ENCODE data around the gene L3MBTL2. TPM values are rescaled to one million over a fixed set of nuclear protein-coding genes. Genes with fewer than 3 reads are reported as not detected.

L3MBTL2 gene
- total RNA-seq, 1 experiment from 2014 or later = 25.6 TPM

- no peak for TF ChIP-seq FOXK1 (CRISPR knock-in tag; IDR thresholded peaks at IDR 0.05)
- no peak for TF ChIP-seq PREB (CRISPR knock-in tag; IDR thresholded peaks at IDR 0.05; ENCODE audit: borderline replicate concordance)
- no peak for TF ChIP-seq ATF3 (CRISPR knock-in tag; conservative IDR thresholded peaks at IDR 0.05)
- TF ChIP-seq CTCF (IDR thresholded peaks at IDR 0.05) = peak; percentile 35; the same call in 1 of the 2 replicates
- TF ChIP-seq ELF4 (CRISPR knock-in tag; IDR thresholded peaks at IDR 0.05; ENCODE audit: low read depth) = no peak
- no peak for TF ChIP-seq IRF1 (CRISPR knock-in tag; IDR thresholded peaks at IDR 0.05)
- CTCF ChIA-PET = interaction anchor here (0.5 to 2.1 kb wide), 16 partner anchors 9 to 338 kb away, joined by 3 to 25 read pairs (median 3); partner anchors contain the start of genes ACO2 and PHF5A
- Mint-ChIP-seq H3K4me3 (no peak overlapping the region), H3K4me1 (no peaks in the 10 kb centered on the region), H3K27ac (no peak overlapping the region), H3K36me3 (peaks cover 25% of the 10 kb centered on the region), H3K9me3 (peaks cover 3% of the 10 kb centered on the region; the same call in 1 of the 2 replicates), H3K27me3 (ENCODE audit: low read depth) (no peaks in the 10 kb centered on the region)
- POLR2A ChIA-PET = interaction anchor here (0.5 to 0.9 kb wide), 2 partner anchors 14 to 20 kb away, joined by 3 read pairs; no protein-coding TSS in a partner anchor
- ATAC-seq = peak; percentile 84
- DNase-seq (ENCODE audit: low spot score) = peak; percentile 72
Measured at GRCh38 chr22:41245917-41246499, 40.9 kb downstream of the L3MBTL2 start.

GRCh38 chr22:41247703-41248102 lies 42.6 kb downstream of the L3MBTL2 start:
- ATAC-seq = no peak
- CTCF ChIA-PET = interaction anchor here (0.5 to 0.8 kb wide), 2 partner anchors 17 to 538 kb away, joined by 3 to 4 read pairs; no protein-coding TSS in a partner anchor
- no peaks in the 10 kb centered on the region for H3K4me1 Mint-ChIP-seq
- H3K36me3 Mint-ChIP-seq = peaks cover 38% of the 10 kb centered on the region
- no peak for DNase-seq (ENCODE audit: low spot score)
- H3K9me3 Mint-ChIP-seq = no peaks in the 10 kb centered on the region
- H3K4me3 Mint-ChIP-seq = no peak overlapping the region
- H3K27me3 Mint-ChIP-seq (ENCODE audit: low read depth) = no peaks in the 10 kb centered on the region
- H3K27ac Mint-ChIP-seq = no peak overlapping the region
- no peak for TF ChIP-seq GTF2I (CRISPR knock-in tag; conservative IDR thresholded peaks at IDR 0.05)
- POLR2A ChIA-PET = no interaction called here

GRCh38 chr22:41248314-41248713 lies 43.2 kb downstream of the L3MBTL2 start:
- peaks cover 42% of the 10 kb centered on the region for H3K36me3 Mint-ChIP-seq
- TF ChIP-seq NR2C2 (CRISPR knock-in tag; IDR thresholded peaks at IDR 0.05) (no peak), FOXJ3 (CRISPR knock-in tag; IDR thresholded peaks at IDR 0.05; ENCODE audit: borderline replicate concordance) (no peak), E2F5 (CRISPR knock-in tag; IDR thresholded peaks at IDR 0.05) (no peak), IRF1 (CRISPR knock-in tag; IDR thresholded peaks at IDR 0.05) (no peak), ATF6 (CRISPR knock-in tag; IDR thresholded peaks at IDR 0.05) (no peak), CREB1 (CRISPR knock-in tag; IDR thresholded peaks at IDR 0.05) (no peak), FOXK1 (CRISPR knock-in tag; IDR thresholded peaks at IDR 0.05) (no peak), CDX4 (CRISPR knock-in tag; IDR thresholded peaks at IDR 0.05; ENCODE audit: borderline replicate concordance) (no peak), NFATC4 (CRISPR knock-in tag; IDR thresholded peaks at IDR 0.05) (no peak), OVOL2 (CRISPR knock-in tag; IDR thresholded peaks at IDR 0.05; ENCODE audit: borderline replicate concordance) (no peak), AR (CRISPR knock-in tag; IDR thresholded peaks at IDR 0.05) (no peak), ZNF317 (CRISPR knock-in tag; IDR thresholded peaks at IDR 0.05; ENCODE audit: borderline replicate concordance, low read depth) (no peak), SP1 (CRISPR knock-in tag; conservative IDR thresholded peaks at IDR 0.05) (no peak), ZBTB21 (CRISPR knock-in tag; IDR thresholded peaks at IDR 0.05; ENCODE audit: borderline replicate concordance) (no peak)
- DNase-seq (ENCODE audit: low spot score) (no peak), ATAC-seq (no peak)
- ChIA-PET CTCF (interaction anchor here (0.5 kb wide), 1 partner anchor 538 kb away, joined by 4 read pairs; no protein-coding TSS in a partner anchor), POLR2A (no interaction called here)
- no peaks in the 10 kb centered on the region for H3K9me3 Mint-ChIP-seq
- no peak overlapping the region for H3K27ac Mint-ChIP-seq
- no peaks in the 10 kb centered on the region for H3K27me3 Mint-ChIP-seq (ENCODE audit: low read depth)
- H3K4me1 Mint-ChIP-seq = no peaks in the 10 kb centered on the region
- H3K4me3 Mint-ChIP-seq = no peak overlapping the region
